ENCODE data around the gene PDXK. TPM values are rescaled to one million over a fixed set of nuclear protein-coding genes. Genes with fewer than 3 reads are reported as not detected.

PDXK gene
- total and polyA plus RNA-seq, 10 of the 15 experiments (the other 5 are each of a cell fraction or from before 2014, with no cell fraction given) = 3.7 to 141 (median 60.0) TPM

DNA sequence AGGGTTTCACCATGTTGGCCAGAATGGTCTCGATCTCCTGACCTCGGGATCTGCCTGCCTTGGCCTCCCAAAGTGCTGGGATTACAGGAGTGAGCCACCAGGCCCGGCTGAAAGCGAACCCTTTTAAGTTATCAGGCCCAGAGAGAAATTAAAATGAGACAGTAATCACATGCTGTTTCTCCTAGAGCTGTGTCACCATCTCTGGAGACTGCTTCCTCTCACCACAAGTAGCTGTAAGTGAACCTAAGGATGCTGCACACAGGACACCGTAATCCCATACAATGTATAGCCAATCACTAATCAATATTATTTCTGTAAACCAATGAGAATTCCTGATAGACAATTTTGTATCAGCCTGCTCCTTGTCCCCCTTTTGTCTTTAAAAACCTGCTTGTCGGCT lies 62.9 kb downstream of the PDXK start (continued):
- TF ChIP-seq NRF1 (conservative IDR thresholded peaks at IDR 0.05; ENCODE audit: low read depth, low read length) = no peak
- no peak for TF ChIP-seq NFXL1 (IDR thresholded peaks at IDR 0.05; ENCODE audit: borderline replicate concordance)

- Histone ChIP-seq H3K27me3 (replicated peaks in 1 of 2; ENCODE audit: control insufficient read depth in 2 of 2, insufficient read depth in 2 of 2, low read length in 1 of 2) (no peaks in the 10 kb centered on the region), H3K9ac (ENCODE audit: control insufficient read depth, insufficient read depth, low read length) (no peak overlapping the region), H3K4me3 (no peak overlapping the region), H3K27ac (ENCODE audit: control insufficient read depth, insufficient read depth) (no peak overlapping the region), H3K79me2 (ENCODE audit: control insufficient read depth, insufficient read depth, low read length) (no peaks in the 10 kb centered on the region), H3K4me1 (ENCODE audit: control insufficient read depth, insufficient read depth, low read length) (peaks cover 5% of the 10 kb centered on the region), H3K36me3 (ENCODE audit: control insufficient read depth in 2 of 2, insufficient read depth in 2 of 2, low read length in 1 of 2) (no peaks in the 10 kb centered on the region), H3K9me3 (replicated peaks; ENCODE audit: control insufficient read depth, insufficient read depth, low read length) (no peaks in the 10 kb centered on the region), H2AFZ (ENCODE audit: control insufficient read depth, low read depth, low read length) (no peak overlapping the region; the same call in 1 of the 2 replicates), H3K4me2 (ENCODE audit: control insufficient read depth, insufficient read depth) (no peak overlapping the region), H4K20me1 (ENCODE audit: control insufficient read depth, insufficient read depth) (no peaks in the 10 kb centered on the region)
- RAD21 ChIA-PET (ENCODE audit: unreplicated experiment) = no interaction called here
- no peak for TF ChIP-seq IKZF2 (IDR thresholded peaks at IDR 0.05)
- TF ChIP-seq SIN3A (IDR thresholded peaks at IDR 0.05; ENCODE audit: low read depth, low read length) = no peak
- TF ChIP-seq PBX3 (IDR thresholded peaks at IDR 0.05; ENCODE audit: insufficient replicate concordance, low read depth, low read length) = no peak
- TF ChIP-seq MXI1 (IDR thresholded peaks at IDR 0.05; ENCODE audit: low read depth, low read length) = no peak
- TF ChIP-seq, protein P1, sequence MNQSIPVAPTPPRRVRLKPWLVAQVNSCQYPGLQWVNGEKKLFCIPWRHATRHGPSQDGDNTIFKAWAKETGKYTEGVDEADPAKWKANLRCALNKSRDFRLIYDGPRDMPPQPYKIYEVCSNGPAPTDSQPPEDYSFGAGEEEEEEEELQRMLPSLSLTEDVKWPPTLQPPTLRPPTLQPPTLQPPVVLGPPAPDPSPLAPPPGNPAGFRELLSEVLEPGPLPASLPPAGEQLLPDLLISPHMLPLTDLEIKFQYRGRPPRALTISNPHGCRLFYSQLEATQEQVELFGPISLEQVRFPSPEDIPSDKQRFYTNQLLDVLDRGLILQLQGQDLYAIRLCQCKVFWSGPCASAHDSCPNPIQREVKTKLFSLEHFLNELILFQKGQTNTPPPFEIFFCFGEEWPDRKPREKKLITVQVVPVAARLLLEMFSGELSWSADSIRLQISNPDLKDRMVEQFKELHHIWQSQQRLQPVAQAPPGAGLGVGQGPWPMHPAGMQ (IDR thresholded peaks at IDR 0.05; ENCODE audit: borderline replicate concordance) = no peak
- no peak for TF ChIP-seq ZBTB11 (CRISPR knock-in tag; IDR thresholded peaks at IDR 0.05)
- TF ChIP-seq TCF12 (IDR thresholded peaks at IDR 0.05; ENCODE audit: low read depth, low read length) = no peak
- POLR2A ChIA-PET = interaction anchor here (0.5 to 1.4 kb wide), 4 partner anchors 10 to 176 kb away, joined by 3 to 7 read pairs (median 4); no protein-coding TSS in a partner anchor
- intact Hi-C loops (cut with micrococcal nuclease; ENCODE audit: unreplicated experiment) (no loop called here), in situ Hi-C loops (cut with MboI) (no loop called here)
- no peak for ATAC-seq
- CTCF ChIA-PET = interaction anchor here (1.2 to 1.6 kb wide), 3 partner anchors 13 to 156 kb away, joined by 4 to 6 read pairs (median 5); no protein-coding TSS in a partner anchor
- no peak for DNase-seq (ENCODE audit: low read depth, low spot score)
- no peak for FAIRE-seq
- SMC1A ChIA-PET (ENCODE audit: uncharacterized antibody, unreplicated experiment) = no interaction called here
- 37% methylated on average over 5 of the region's 5 CpGs for WGBS (ENCODE audit: insufficient coverage, insufficient replicate concordance, low lambda C conversion rate, missing lambda C conversion rate)
- no TSS peak for BruUV-seq (replicated peaks)
Measured at GRCh38 chr21:43782431-43783097, 63.6 kb downstream of the PDXK start.

All from GM12878 (cell line).